HFFc6 (cell line): ENCODE measurements around the gene ACAD10. TPM values are rescaled to one million over a fixed set of nuclear protein-coding genes. Genes with fewer than 3 reads are reported as not detected.

Experiments used
- DNase-seq: peaks from one replicate; pipeline ENCODE4 v3.0.0-alpha.2; 2018
- H3K27ac Mint-ChIP-seq: 2 replicates; pipeline ENCODE4 v1.8.0; 2020; ENCODE audit warnings: mild to moderate bottlenecking, mixed read lengths
- H3K27me3 Mint-ChIP-seq: 2 replicates; pipeline ENCODE4 v1.8.0; 2021; ENCODE audit warnings: mild to moderate bottlenecking, moderate library complexity, mixed read lengths; ENCODE audit not compliant: insufficient read depth
- H3K36me3 Mint-ChIP-seq: 2 replicates; pipeline ENCODE4 v1.8.0; 2021; ENCODE audit warnings: low read depth, mixed read lengths
- H3K4me1 Mint-ChIP-seq: 2 replicates; pipeline ENCODE4 v1.8.0; 2020; ENCODE audit warnings: low read depth, mixed read lengths
- H3K4me3 Mint-ChIP-seq: 2 replicates; pipeline ENCODE4 v1.8.0; 2020; ENCODE audit warnings: mild to moderate bottlenecking, moderate library complexity, mixed read lengths
- H3K9me3 Mint-ChIP-seq: 2 replicates; pipeline ENCODE4 v1.8.0; 2020; ENCODE audit warnings: mild to moderate bottlenecking, mixed read lengths
- CTCF ChIP-seq: fragments of 200-600 bp; sonication (generic); IDR thresholded peaks from 2 replicates; pipeline ENCODE4 v1.5.0; 2021; ENCODE audit warnings: antibody characterized with exemption, mild to moderate bottlenecking
- total RNA-seq, 6 experiments: library from RNA; stranded (reverse); fragmentation: NEBNext Ultra II Directional; extraction: Animal tissue kit (Norgen Biotek cat#: 25700); gene quantifications; 2 replicates in 1 of 6; 3 replicates in 5 of 6; pipeline ENCODE4 v1.2.3, GENCODE V29; 2021

The ACAD10 gene
- total RNA-seq, 6 experiments from 2014 or later: 12.8 to 18.4 (median 17.8) TPM

- H3K4me1 Mint-ChIP-seq: peaks cover 6% of the 10 kb centered on the region
- no peaks in the 10 kb centered on the region for H3K9me3 Mint-ChIP-seq
- H3K36me3 Mint-ChIP-seq: peaks cover 14% of the 10 kb centered on the region; the same call in 1 of the 2 replicates
- H3K27me3 Mint-ChIP-seq: no peaks in the 10 kb centered on the region; the same call in 1 of the 2 replicates
- H3K27ac Mint-ChIP-seq: no peak overlapping the region
- TF ChIP-seq CTCF: no peak
- H3K4me3 Mint-ChIP-seq: no peak overlapping the region
- no peak for DNase-seq
These were observed 94.8 kb downstream of the ACAD10 start for GRCh38 chr12:111780615-111781014.

- H3K9me3 Mint-ChIP-seq: no peaks in the 10 kb centered on the region
- no peak overlapping the region for H3K4me3 Mint-ChIP-seq
- peaks cover 14% of the 10 kb centered on the region; the same call in 1 of the 2 replicates for H3K36me3 Mint-ChIP-seq
- peaks cover under 1% of the 10 kb centered on the region; the same call in 1 of the 2 replicates for H3K4me1 Mint-ChIP-seq
- no peak for TF ChIP-seq CTCF
- no peak overlapping the region for H3K27ac Mint-ChIP-seq
- no peak for DNase-seq
- H3K27me3 Mint-ChIP-seq: no peaks in the 10 kb centered on the region; the same call in 1 of the 2 replicates
These were observed 95.3 kb downstream of the ACAD10 start for GRCh38 chr12:111781085-111781658.

GRCh38 chr12:111783046-111783445, 97.2 kb downstream of the ACAD10 start:
- no peak overlapping the region for H3K4me3 Mint-ChIP-seq
- no peaks in the 10 kb centered on the region; the same call in 1 of the 2 replicates for H3K27me3 Mint-ChIP-seq
- H3K4me1 Mint-ChIP-seq: no peaks in the 10 kb centered on the region
- no peak for DNase-seq
- H3K27ac Mint-ChIP-seq: no peak overlapping the region
- H3K9me3 Mint-ChIP-seq: no peaks in the 10 kb centered on the region
- TF ChIP-seq CTCF: no peak
- peaks cover 14% of the 10 kb centered on the region; the same call in 1 of the 2 replicates for H3K36me3 Mint-ChIP-seq

GRCh38 chr12:111784953-111785352, 99.1 kb downstream of the ACAD10 start:
- peaks cover 14% of the 10 kb centered on the region; the same call in 1 of the 2 replicates for H3K36me3 Mint-ChIP-seq
- H3K4me1 Mint-ChIP-seq: no peaks in the 10 kb centered on the region
- no peaks in the 10 kb centered on the region for H3K9me3 Mint-ChIP-seq
- no peak for TF ChIP-seq CTCF
- no peak for DNase-seq
- no peaks in the 10 kb centered on the region for H3K27me3 Mint-ChIP-seq
- no peak overlapping the region for H3K4me3 Mint-ChIP-seq
- no peak overlapping the region for H3K27ac Mint-ChIP-seq

- no peak for TF ChIP-seq CTCF
- no peaks in the 10 kb centered on the region for H3K27me3 Mint-ChIP-seq
- H3K27ac Mint-ChIP-seq: no peak overlapping the region
- peaks cover 9% of the 10 kb centered on the region; the same call in 1 of the 2 replicates for H3K36me3 Mint-ChIP-seq
- H3K4me1 Mint-ChIP-seq: no peaks in the 10 kb centered on the region
- no peak overlapping the region for H3K4me3 Mint-ChIP-seq
- no peaks in the 10 kb centered on the region for H3K9me3 Mint-ChIP-seq
- DNase-seq: no peak
These were observed 99.8 kb downstream of the ACAD10 start for GRCh38 chr12:111785651-111786050.
